CD4-positive, alpha-beta T cell treated with Interleukin-15 for 4 hours (primary cell): Measurements from ENCODE around the gene FZD8.

Source experiments
- DNase-seq: peaks from one replicate; pipeline ENCODE4 v3.0.0-alpha.2; 2020; ENCODE audit warnings: low spot score

Gene FZD8

GRCh38 chr10:35605191-35605590, 36.9 kb downstream of the FZD8 start, which contains the start of gene GJD4:
Gene GJD4 (plus strand): TSS chr10:35605341. CDS start chr10:35605568, 227 bp downstream.
- no peak for DNase-seq

GRCh38 chr10:35600193-35600592, 41.9 kb downstream of the FZD8 start:
- DNase-seq: no peak

DNA sequence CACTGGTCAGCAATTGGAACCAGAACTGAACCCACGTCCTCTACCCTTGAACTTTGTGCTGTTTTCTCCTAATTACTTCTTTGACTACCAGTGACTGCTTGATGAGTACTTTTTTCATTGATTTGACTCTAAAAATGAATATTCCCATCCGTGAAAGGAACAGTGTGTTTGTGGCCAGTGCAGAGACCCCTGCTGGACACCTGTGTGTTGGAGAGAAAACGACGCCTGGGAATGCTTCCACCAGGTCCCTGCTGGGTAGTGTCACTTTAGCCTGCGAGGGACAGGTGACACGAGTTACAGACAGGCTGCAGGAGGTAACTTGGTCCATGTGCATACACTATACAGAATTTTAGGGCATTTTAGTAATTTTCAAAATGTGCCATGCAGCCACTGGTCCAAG, 43.7 kb downstream of the FZD8 start:
- DNase-seq: no peak

- DNase-seq: no peak
Observed at GRCh38 chr10:35595106-35595505, 47.0 kb downstream of the FZD8 start.

GRCh38 chr10:35594115-35595079, 47.7 kb downstream of the FZD8 start:
- DNase-seq: no peak

- no peak for DNase-seq
Observed at GRCh38 chr10:35592441-35592840, 49.7 kb downstream of the FZD8 start.

DNA sequence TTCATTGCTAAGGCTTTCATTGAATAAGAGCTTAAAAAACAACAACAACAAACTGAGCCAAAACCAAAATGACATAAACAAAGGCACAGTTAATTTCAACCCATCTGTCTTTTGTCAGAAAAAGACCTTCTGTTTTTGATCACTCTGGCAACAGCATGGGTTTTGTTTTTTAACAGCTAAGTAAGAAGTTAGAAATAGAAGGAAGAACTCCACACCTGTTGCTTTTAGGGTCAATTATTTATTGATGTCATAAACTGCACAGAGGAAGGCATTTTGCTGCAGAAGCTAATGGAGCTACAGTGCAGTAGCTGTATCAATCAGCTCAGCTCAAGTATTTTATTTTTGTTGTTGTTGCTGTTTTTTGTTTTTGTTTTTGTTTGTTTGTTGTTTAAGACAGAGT, 53.3 kb downstream of the FZD8 start:
- DNase-seq: no peak
